Mammary epithelial cell (primary cell): ENCODE results near the gene CCNL2.

Experiments
- CTCF ChIP-seq, 2 donors: IDR thresholded peaks in 1 of 2; conservative IDR thresholded peaks in 1 of 2; 2 replicates each; pipeline ENCODE4 v1.5.1; 2011 to 2012; ENCODE audit warnings: inconsistent platforms in 2 of 2, low read length in 2 of 2, mild to moderate bottlenecking in 2 of 2, control low read depth in 1 of 2, low read depth in 1 of 2; ENCODE audit not compliant: insufficient read depth in 1 of 2; ENCODE audit errors: extremely low read depth in 1 of 2
- EZH2 ChIP-seq: IDR thresholded peaks from 2 replicates; pipeline ENCODE4 v1.6.1; 2012; ENCODE audit warnings: low read length, inconsistent platforms, borderline replicate concordance

- TF ChIP-seq EZH2 (no peak), CTCF (conservative IDR thresholded peaks at IDR 0.05 in 1 of 2, IDR thresholded peaks at IDR 0.05 in 1 of 2; ENCODE audit: extremely low read depth in 1 of 2, insufficient read depth in 1 of 2, low read depth in 1 of 2, low read length in 2 of 2) (no peak)
Measured at GRCh38 chr1:1356166-1356795, 42.9 kb downstream of the CCNL2 start.
